HCT116 (cell line): Measurements from ENCODE around the gene GCK. TPM values are rescaled to one million over a fixed set of nuclear protein-coding genes. Genes with fewer than 3 reads are reported as not detected.

Experiments
- ATAC-seq: fragments of 200-7000 bp; cut with Tn5 transposase; 2 replicates; pipeline ENCODE4 v1.9.1; 2020; ENCODE audit warnings: mild to moderate bottlenecking, moderate library complexity
- BruUV-seq: library from RNA; stranded (reverse); fragments of 400-500 nt; replicated peaks from 2 replicates; lab custom pipeline; 2021; lab: Mats Ljungman, UMichigan
- CTCF ChIA-PET: fragments of 300-600 bp; sonication (Branson Sonifier 250); formaldehyde crosslinking; loops from one replicate; lab custom pipeline; 2021; ENCODE audit warnings: antibody characterized with exemption; lab: Charles Lee
- POLR2A ChIA-PET: fragments of 300-600, 350-600 bp; sonication (Branson Sonifier 250); formaldehyde crosslinking; loops from one replicate; lab custom pipeline; 2021; ENCODE audit warnings: antibody characterized with exemption; lab: Charles Lee
- RAD21 ChIA-PET, 2 experiments: fragments of 300-600 bp; sonication (Branson Sonifier 250); formaldehyde crosslinking; loops; one replicate each; lab custom pipeline; 2023; ENCODE audit warnings: low total read pairs in 2 of 2; ENCODE audit not compliant: uncharacterized antibody in 2 of 2, unreplicated experiment in 2 of 2, low non-redundant PET in 1 of 2; lab: Charles Lee
- DNase-seq: peaks from one replicate; pipeline ENCODE4 v3.0.0-alpha.2; 2010; ENCODE audit warnings: low read depth, low spot score
- H2AFZ ChIP-seq: fragments of 200-600 bp; shearing (Covaris generic), sonication (generic); 2 replicates; pipeline ENCODE4 v1.6.1; 2017; ENCODE audit warnings: low read depth, mixed run types, mixed read lengths, antibody characterized with exemption, low read length; ENCODE audit not compliant: poor library complexity, severe bottlenecking
- H3K27ac ChIP-seq: 2 replicates; pipeline ENCODE4 v1.5.1; 2012; ENCODE audit warnings: low read depth, low read length
- H3K27me3 ChIP-seq: fragments of 200-600 bp; sonication (generic); 2 replicates; pipeline ENCODE4 v1.6.1; 2016; ENCODE audit warnings: mixed run types, low read length, mixed read lengths; ENCODE audit not compliant: insufficient read depth
- H3K36me3 ChIP-seq, 2 experiments: fragments of 200-500 bp in 1 of 2; fragments of 200-600 bp in 1 of 2; sonication (Bioruptor generic) in 1 of 2; sonication (generic) in 1 of 2; 2 replicates each; pipeline versions ENCODE4 v1.5.1 to v1.6.1; 2014 to 2016; ENCODE audit warnings: low read length in 2 of 2, inconsistent platforms in 1 of 2, mixed read lengths in 1 of 2, mixed run types in 1 of 2; ENCODE audit not compliant: insufficient read depth in 2 of 2, control insufficient read depth in 1 of 2
- H3K4me1 ChIP-seq, 2 experiments: fragments of 200-600 bp in 1 of 2; sonication (generic) in 1 of 2; 2 replicates each; pipeline versions ENCODE4 v1.5.1 to v1.6.1; 2012 to 2017; ENCODE audit warnings: low read length in 2 of 2, inconsistent platforms in 1 of 2, mild to moderate bottlenecking in 1 of 2, mixed read lengths in 1 of 2, mixed run types in 1 of 2, moderate library complexity in 1 of 2; ENCODE audit not compliant: insufficient read depth in 2 of 2, control insufficient read depth in 1 of 2
- H3K4me2 ChIP-seq: fragments of 200-600 bp; sonication (generic); 2 replicates; pipeline ENCODE4 v1.6.1; 2017; ENCODE audit warnings: mixed run types, low read length, mixed read lengths
- H3K4me3 ChIP-seq, 2 experiments: fragments of 200-600 bp in 1 of 2; sonication (generic) in 1 of 2; replicated peaks in 1 of 2; 2 replicates each; pipeline ENCODE4 v1.5.1; 2011 to 2016; ENCODE audit warnings: low read length in 2 of 2, control low read depth in 1 of 2, low read depth in 1 of 2, mild to moderate bottlenecking in 1 of 2, mixed read lengths in 1 of 2, mixed run types in 1 of 2
- H3K79me2 ChIP-seq: fragments of 200-600 bp; sonication (generic); 2 replicates; pipeline ENCODE4 v1.6.1; 2017; ENCODE audit warnings: mild to moderate bottlenecking, mixed run types, low read length, moderate library complexity, mixed read lengths; ENCODE audit not compliant: insufficient read depth
- H3K9ac ChIP-seq: fragments of 200-600 bp; sonication (generic); 2 replicates; pipeline ENCODE4 v1.6.1; 2016; ENCODE audit warnings: low read length, mixed read lengths
- H3K9me2 ChIP-seq: fragments of 200-600 bp; sonication (generic), shearing (Covaris generic); 2 replicates; pipeline ENCODE4 v1.6.1; 2017; ENCODE audit warnings: mixed run types, mild to moderate bottlenecking, moderate library complexity; ENCODE audit not compliant: insufficient read depth
- H3K9me3 ChIP-seq, 2 experiments: fragments of 200-500 bp in 1 of 2; fragments of 200-600 bp in 1 of 2; sonication (Bioruptor generic) in 1 of 2; sonication (generic) in 1 of 2; 2 replicates each; pipeline ENCODE4 v1.6.1; 2014 to 2017; ENCODE audit warnings: low read length in 2 of 2, mixed read lengths in 2 of 2, inconsistent platforms in 1 of 2, low read depth in 1 of 2, mild to moderate bottlenecking in 1 of 2, mixed run types in 1 of 2, moderate library complexity in 1 of 2; ENCODE audit not compliant: control insufficient read depth in 1 of 2, insufficient read depth in 1 of 2
- H4K20me1 ChIP-seq: fragments of 200-600 bp; sonication (generic), shearing (Covaris generic); 2 replicates; pipeline ENCODE4 v1.6.1; 2017; ENCODE audit warnings: mixed run types, mild to moderate bottlenecking, moderate library complexity; ENCODE audit not compliant: insufficient read depth
- CEBPB ChIP-seq: IDR thresholded peaks from 2 replicates; pipeline ENCODE4 v1.6.1; 2012; ENCODE audit warnings: low read depth
- EGR1 ChIP-seq: IDR thresholded peaks from 2 replicates; pipeline ENCODE4 v1.6.1; 2012; ENCODE audit warnings: low read depth
- ELF1 ChIP-seq: IDR thresholded peaks from 2 replicates; pipeline ENCODE4 v1.6.1; 2012; ENCODE audit warnings: low read depth, borderline replicate concordance
- EZH2 ChIP-seq: fragments of 200-600 bp; sonication (generic); IDR thresholded peaks from 2 replicates; pipeline ENCODE4 v1.6.1; 2017; ENCODE audit warnings: antibody characterized with exemption, mixed run types
- EZH2phosphoT487 ChIP-seq: fragments of 200-600 bp; IDR thresholded peaks from 2 replicates; pipeline ENCODE4 v1.6.1; 2018; ENCODE audit warnings: antibody characterized with exemption, borderline replicate concordance
- FOSL1 ChIP-seq: IDR thresholded peaks from 2 replicates; pipeline ENCODE4 v1.6.1; 2012; ENCODE audit warnings: low read depth
- JUND ChIP-seq: IDR thresholded peaks from 2 replicates; pipeline ENCODE4 v1.6.1; 2012
- POLR2A ChIP-seq: IDR thresholded peaks from 2 replicates; pipeline ENCODE4 v1.7.0; 2011; ENCODE audit warnings: borderline replicate concordance; ENCODE audit not compliant: insufficient read depth, insufficient read length; ENCODE audit errors: extremely low read depth
- RAD21 ChIP-seq: IDR thresholded peaks from 2 replicates; pipeline ENCODE4 v1.6.1; 2012; ENCODE audit warnings: low read depth, mild to moderate bottlenecking
- SIN3A ChIP-seq: IDR thresholded peaks from 2 replicates; pipeline ENCODE4 v1.6.1; 2012; ENCODE audit warnings: low read depth
- SP1 ChIP-seq: IDR thresholded peaks from 2 replicates; pipeline ENCODE4 v1.6.1; 2012; ENCODE audit warnings: low read depth
- SRF ChIP-seq: IDR thresholded peaks from 2 replicates; pipeline ENCODE4 v1.6.1; 2012; ENCODE audit warnings: low read depth
- TCF7L2 ChIP-seq: IDR thresholded peaks from 2 replicates; pipeline ENCODE4 v1.7.0; 2011; ENCODE audit warnings: borderline replicate concordance, inconsistent platforms; ENCODE audit not compliant: insufficient read depth, insufficient read length; ENCODE audit errors: extremely low read depth
- YY1 ChIP-seq: IDR thresholded peaks from 2 replicates; pipeline ENCODE4 v1.6.1; 2011; ENCODE audit warnings: low read length, low read depth, moderate library complexity, mild to moderate bottlenecking; ENCODE audit not compliant: insufficient replicate concordance; ENCODE audit errors: extremely low read depth
- ZBTB33 ChIP-seq: IDR thresholded peaks from 2 replicates; pipeline ENCODE4 v1.6.1; 2011; ENCODE audit warnings: mild to moderate bottlenecking, low read length, moderate library complexity; ENCODE audit not compliant: insufficient replicate concordance; ENCODE audit errors: extremely low read depth
- ZFX ChIP-seq: fragments of 450-650 bp; IDR thresholded peaks from 2 replicates; pipeline ENCODE4 v1.6.1; 2017
- ZNF274 ChIP-seq: fragments of 200-500 bp; sonication (Bioruptor generic); IDR thresholded peaks from 2 replicates; pipeline ENCODE4 v1.6.1; 2014; ENCODE audit warnings: mild to moderate bottlenecking, low read depth, low read length, inconsistent platforms
- intact Hi-C: fragments of 100-400 bp; cut with micrococcal nuclease; formaldehyde crosslinking; loops from 2 replicates; pipeline ENCODE4 v1.10.0; 2022
- total RNA-seq: library from RNA; stranded (reverse); gene quantifications from one replicate; pipeline ENCODE4 v1.2.1, GENCODE V29; 2021; ENCODE audit not compliant: unreplicated experiment
- TF ChIP-seq, protein P1 (sequence below): IDR thresholded peaks from 2 replicates; pipeline ENCODE4 v1.6.1; 2012
- TF ChIP-seq, protein P2 (sequence below): IDR thresholded peaks from 2 replicates; pipeline ENCODE4 v1.6.1; 2012; ENCODE audit warnings: low read depth
- TF ChIP-seq, protein P3 (sequence below), 3 experiments: fragments of 200-600 bp in 1 of 3; sonication (generic) in 1 of 3; IDR thresholded peaks in 2 of 3; conservative IDR thresholded peaks in 1 of 3; 2 replicates each; pipeline ENCODE4 v1.5.1; 2012 to 2017; ENCODE audit warnings: low read depth in 2 of 3, low read length in 2 of 3, antibody characterized with exemption in 1 of 3, borderline replicate concordance in 1 of 3, control low read depth in 1 of 3, mild to moderate bottlenecking in 1 of 3, mixed read lengths in 1 of 3, mixed run types in 1 of 3, moderate library complexity in 1 of 3; ENCODE audit not compliant: insufficient read depth in 1 of 3

Gene GCK
- total RNA-seq, 1 experiment from 2014 or later: 0.34 TPM

GRCh38 chr7:44096326-44096881, 92.8 kb downstream of the GCK start (continued):
- TF ChIP-seq ZBTB33: no peak
- TF ChIP-seq SRF: no peak
- no peak for TF ChIP-seq EGR1

GRCh38 chr7:44095781-44096180, 93.5 kb downstream of the GCK start:
- no peaks in the 10 kb centered on the region for H3K79me2 ChIP-seq
- ChIA-PET RAD21 (no interaction called here), POLR2A (no interaction called here), CTCF (no interaction called here)
- ATAC-seq: no peak; the same call in 1 of the 2 replicates
- no peaks in the 10 kb centered on the region for H4K20me1 ChIP-seq
- no peaks in the 10 kb centered on the region for H3K36me3 ChIP-seq
- no TSS peak for BruUV-seq
- H3K27me3 ChIP-seq: no peaks in the 10 kb centered on the region
- H2AFZ ChIP-seq: no peak overlapping the region
- H3K9me3 ChIP-seq: no peaks in the 10 kb centered on the region
- no peaks in the 10 kb centered on the region for H3K4me1 ChIP-seq
- H3K4me3 ChIP-seq: no peak overlapping the region
- intact Hi-C loops: no loop called here
- no peak overlapping the region for H3K27ac ChIP-seq
- no peak for DNase-seq
- H3K9me2 ChIP-seq: no peaks in the 10 kb centered on the region
- H3K9ac ChIP-seq: no peak overlapping the region
- no peak overlapping the region for H3K4me2 ChIP-seq
- TF ChIP-seq EZH2 (no peak), SRF (no peak), YY1 (no peak), ZFX (no peak), SP1 (no peak), POLR2A (no peak), ZNF274 (no peak), ELF1 (no peak), SIN3A (no peak), JUND (no peak), RAD21 (no peak), EZH2phosphoT487 (no peak), TCF7L2 (no peak), EGR1 (no peak), CEBPB (no peak), FOSL1 (no peak)
- TF ChIP-seq, protein P1, sequence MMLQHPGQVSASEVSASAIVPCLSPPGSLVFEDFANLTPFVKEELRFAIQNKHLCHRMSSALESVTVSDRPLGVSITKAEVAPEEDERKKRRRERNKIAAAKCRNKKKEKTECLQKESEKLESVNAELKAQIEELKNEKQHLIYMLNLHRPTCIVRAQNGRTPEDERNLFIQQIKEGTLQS: no peak
- TF ChIP-seq, protein P2, sequence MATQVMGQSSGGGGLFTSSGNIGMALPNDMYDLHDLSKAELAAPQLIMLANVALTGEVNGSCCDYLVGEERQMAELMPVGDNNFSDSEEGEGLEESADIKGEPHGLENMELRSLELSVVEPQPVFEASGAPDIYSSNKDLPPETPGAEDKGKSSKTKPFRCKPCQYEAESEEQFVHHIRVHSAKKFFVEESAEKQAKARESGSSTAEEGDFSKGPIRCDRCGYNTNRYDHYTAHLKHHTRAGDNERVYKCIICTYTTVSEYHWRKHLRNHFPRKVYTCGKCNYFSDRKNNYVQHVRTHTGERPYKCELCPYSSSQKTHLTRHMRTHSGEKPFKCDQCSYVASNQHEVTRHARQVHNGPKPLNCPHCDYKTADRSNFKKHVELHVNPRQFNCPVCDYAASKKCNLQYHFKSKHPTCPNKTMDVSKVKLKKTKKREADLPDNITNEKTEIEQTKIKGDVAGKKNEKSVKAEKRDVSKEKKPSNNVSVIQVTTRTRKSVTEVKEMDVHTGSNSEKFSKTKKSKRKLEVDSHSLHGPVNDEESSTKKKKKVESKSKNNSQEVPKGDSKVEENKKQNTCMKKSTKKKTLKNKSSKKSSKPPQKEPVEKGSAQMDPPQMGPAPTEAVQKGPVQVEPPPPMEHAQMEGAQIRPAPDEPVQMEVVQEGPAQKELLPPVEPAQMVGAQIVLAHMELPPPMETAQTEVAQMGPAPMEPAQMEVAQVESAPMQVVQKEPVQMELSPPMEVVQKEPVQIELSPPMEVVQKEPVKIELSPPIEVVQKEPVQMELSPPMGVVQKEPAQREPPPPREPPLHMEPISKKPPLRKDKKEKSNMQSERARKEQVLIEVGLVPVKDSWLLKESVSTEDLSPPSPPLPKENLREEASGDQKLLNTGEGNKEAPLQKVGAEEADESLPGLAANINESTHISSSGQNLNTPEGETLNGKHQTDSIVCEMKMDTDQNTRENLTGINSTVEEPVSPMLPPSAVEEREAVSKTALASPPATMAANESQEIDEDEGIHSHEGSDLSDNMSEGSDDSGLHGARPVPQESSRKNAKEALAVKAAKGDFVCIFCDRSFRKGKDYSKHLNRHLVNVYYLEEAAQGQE: no peak
- TF ChIP-seq, protein P3, sequence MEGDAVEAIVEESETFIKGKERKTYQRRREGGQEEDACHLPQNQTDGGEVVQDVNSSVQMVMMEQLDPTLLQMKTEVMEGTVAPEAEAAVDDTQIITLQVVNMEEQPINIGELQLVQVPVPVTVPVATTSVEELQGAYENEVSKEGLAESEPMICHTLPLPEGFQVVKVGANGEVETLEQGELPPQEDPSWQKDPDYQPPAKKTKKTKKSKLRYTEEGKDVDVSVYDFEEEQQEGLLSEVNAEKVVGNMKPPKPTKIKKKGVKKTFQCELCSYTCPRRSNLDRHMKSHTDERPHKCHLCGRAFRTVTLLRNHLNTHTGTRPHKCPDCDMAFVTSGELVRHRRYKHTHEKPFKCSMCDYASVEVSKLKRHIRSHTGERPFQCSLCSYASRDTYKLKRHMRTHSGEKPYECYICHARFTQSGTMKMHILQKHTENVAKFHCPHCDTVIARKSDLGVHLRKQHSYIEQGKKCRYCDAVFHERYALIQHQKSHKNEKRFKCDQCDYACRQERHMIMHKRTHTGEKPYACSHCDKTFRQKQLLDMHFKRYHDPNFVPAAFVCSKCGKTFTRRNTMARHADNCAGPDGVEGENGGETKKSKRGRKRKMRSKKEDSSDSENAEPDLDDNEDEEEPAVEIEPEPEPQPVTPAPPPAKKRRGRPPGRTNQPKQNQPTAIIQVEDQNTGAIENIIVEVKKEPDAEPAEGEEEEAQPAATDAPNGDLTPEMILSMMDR (IDR thresholded peaks at IDR 0.05 in 2 of 3, conservative IDR thresholded peaks at IDR 0.05 in 1 of 3; ENCODE audit: borderline replicate concordance in 1 of 3, insufficient read depth in 1 of 3, low read depth in 2 of 3, low read length in 2 of 3): no peak
